ENCODE data around the gene PLD5.
"Not testable (repeated sequence)": the region's sequence is repeated elsewhere in the genome, so short reads cannot be mapped to it uniquely, and the experiment has no call there.

Gene PLD5

GRCh38 chr1:242425232-242425631 lies 99.3 kb downstream of the PLD5 start:
- no peak for DNase-seq (ENCODE audit: low read depth)

- no peak for DNase-seq (ENCODE audit: low read depth)
Observed at GRCh38 chr1:242416657-242417056, 107.8 kb downstream of the PLD5 start.

- no peak for DNase-seq (ENCODE audit: low read depth)
Observed at GRCh38 chr1:242412921-242413320, 111.6 kb downstream of the PLD5 start.

- no peak for DNase-seq (ENCODE audit: low read depth)
Observed at GRCh38 chr1:242411901-242412300, 112.6 kb downstream of the PLD5 start.

GRCh38 chr1:242405947-242406346 lies 118.5 kb downstream of the PLD5 start:
- DNase-seq (ENCODE audit: low read depth) = no peak

- no peak for DNase-seq (ENCODE audit: low read depth)
Observed at GRCh38 chr1:242404296-242404695, 120.2 kb downstream of the PLD5 start.

GRCh38 chr1:242402956-242403355 lies 121.5 kb downstream of the PLD5 start:
- DNase-seq (ENCODE audit: low read depth) = no peak

GRCh38 chr1:242401937-242402336 lies 122.6 kb downstream of the PLD5 start:
- DNase-seq (ENCODE audit: low read depth) = no peak

- DNase-seq (ENCODE audit: low read depth) = no peak
Observed at GRCh38 chr1:242398351-242398750, 126.1 kb downstream of the PLD5 start.

- DNase-seq (ENCODE audit: low read depth) = no peak
Observed at GRCh38 chr1:242391896-242392295, 132.6 kb downstream of the PLD5 start.

GRCh38 chr1:242376121-242376520 lies 148.4 kb downstream of the PLD5 start:
- DNase-seq (ENCODE audit: low read depth) = not testable (repeated sequence)

- not testable (repeated sequence) for DNase-seq (ENCODE audit: low read depth)
Observed at GRCh38 chr1:242350446-242350845, 174.1 kb downstream of the PLD5 start.

GRCh38 chr1:242349636-242350035 lies 174.9 kb downstream of the PLD5 start:
- no peak for DNase-seq (ENCODE audit: low read depth)

GRCh38 chr1:242330865-242331264 lies 193.6 kb downstream of the PLD5 start:
- not testable (repeated sequence) for DNase-seq (ENCODE audit: low read depth)

GRCh38 chr1:242327381-242327780 lies 197.1 kb downstream of the PLD5 start:
- not testable (repeated sequence) for DNase-seq (ENCODE audit: low read depth)

- DNase-seq (ENCODE audit: low read depth) = not testable (repeated sequence)
Observed at GRCh38 chr1:242321981-242322380, 202.5 kb downstream of the PLD5 start.

GRCh38 chr1:242318140-242318539 lies 206.4 kb downstream of the PLD5 start:
- no peak for DNase-seq (ENCODE audit: low read depth)

- not testable (repeated sequence) for DNase-seq (ENCODE audit: low read depth)
Observed at GRCh38 chr1:242314865-242315264, 209.6 kb downstream of the PLD5 start.

GRCh38 chr1:242314085-242314649 lies 210.3 kb downstream of the PLD5 start:
- DNase-seq (ENCODE audit: low read depth) = not testable (repeated sequence)

GRCh38 chr1:242308681-242309080 lies 215.8 kb downstream of the PLD5 start:
- not testable (repeated sequence) for DNase-seq (ENCODE audit: low read depth)

- not testable (repeated sequence) for DNase-seq (ENCODE audit: low read depth)
Observed at GRCh38 chr1:242293781-242294180, 230.7 kb downstream of the PLD5 start.

GRCh38 chr1:242288067-242288466 lies 236.4 kb downstream of the PLD5 start:
- not testable (repeated sequence) for DNase-seq (ENCODE audit: low read depth)

- not testable (repeated sequence) for DNase-seq (ENCODE audit: low read depth)
Observed at GRCh38 chr1:242282758-242283485, 241.6 kb downstream of the PLD5 start.

- not testable (repeated sequence) for DNase-seq (ENCODE audit: low read depth)
Observed at GRCh38 chr1:242278406-242278805, 246.1 kb downstream of the PLD5 start.

All from stimulated activated CD8-positive, alpha-beta memory T cell treated with anti-CD3 and anti-CD28 coated beads, Interleukin-7, amount 100 ng/mL, for 24 hours (primary cell).